GM19025 (cell line): ENCODE data around the gene ATRN.
"Not testable (repeated sequence)": the region's sequence is repeated elsewhere in the genome, so short reads cannot be mapped to it uniquely, and the experiment has no call there.

Source experiments
- ATAC-seq: cut with Tn5 transposase; IDR thresholded peaks from one replicate; pipeline ENCODE4 v1.9.1; 2021; ENCODE audit warnings: mild to moderate bottlenecking, low read depth, moderate library complexity; ENCODE audit not compliant: unreplicated experiment

Gene ATRN

DNA sequence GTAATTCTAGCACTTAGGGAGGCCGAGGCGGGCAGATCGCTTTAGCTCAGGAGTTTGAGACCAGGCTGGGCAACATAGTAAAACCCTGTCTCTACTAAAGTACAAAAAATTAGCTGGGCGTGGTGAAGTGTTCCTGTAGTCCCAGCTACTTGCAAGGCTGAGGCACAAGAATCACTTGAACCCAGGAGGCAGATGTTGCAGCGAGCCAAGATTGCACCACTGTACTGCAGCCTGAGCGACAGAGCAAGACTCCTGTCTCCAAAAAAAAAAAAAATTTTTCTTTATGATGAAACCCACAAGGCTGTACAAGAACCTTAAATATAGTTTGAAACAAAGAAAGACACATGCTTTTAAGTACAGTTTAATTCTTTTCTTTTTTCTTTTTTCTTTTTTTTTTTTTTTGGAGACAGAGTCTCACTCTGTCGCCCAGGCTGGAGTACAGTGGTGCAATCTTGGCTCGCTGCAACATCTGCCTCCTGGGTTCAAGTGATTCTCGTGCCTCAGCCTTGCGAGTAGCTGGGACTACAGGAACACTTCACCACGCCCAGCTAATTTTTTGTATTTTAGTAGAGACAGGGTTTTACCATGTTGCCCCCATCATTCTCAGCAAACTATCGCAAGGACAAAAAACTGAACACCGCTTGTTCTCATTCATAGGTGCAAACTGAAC, 144.5 kb downstream of the ATRN start:
- not testable (repeated sequence) for ATAC-seq

DNA sequence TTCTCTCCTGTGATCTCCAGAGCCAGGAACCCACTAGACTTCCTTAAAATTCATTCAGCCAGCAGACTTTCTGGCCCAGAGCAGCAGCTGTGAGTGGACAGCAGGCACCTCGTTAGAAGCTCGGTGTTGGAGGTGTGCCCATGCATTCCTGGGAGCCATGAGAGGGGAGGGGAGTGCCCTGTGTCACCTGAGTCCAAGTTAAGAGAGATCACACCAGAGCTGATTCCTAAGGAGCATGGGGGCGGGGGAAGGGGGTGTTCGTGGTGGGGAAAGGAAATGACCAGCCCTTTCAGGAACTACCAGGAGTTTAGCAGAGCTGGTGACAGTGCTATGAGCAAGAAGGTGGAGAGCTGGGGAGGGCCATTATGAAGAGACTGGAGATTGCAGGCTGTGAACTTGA, 145.4 kb downstream of the ATRN start:
- no peak for ATAC-seq

DNA sequence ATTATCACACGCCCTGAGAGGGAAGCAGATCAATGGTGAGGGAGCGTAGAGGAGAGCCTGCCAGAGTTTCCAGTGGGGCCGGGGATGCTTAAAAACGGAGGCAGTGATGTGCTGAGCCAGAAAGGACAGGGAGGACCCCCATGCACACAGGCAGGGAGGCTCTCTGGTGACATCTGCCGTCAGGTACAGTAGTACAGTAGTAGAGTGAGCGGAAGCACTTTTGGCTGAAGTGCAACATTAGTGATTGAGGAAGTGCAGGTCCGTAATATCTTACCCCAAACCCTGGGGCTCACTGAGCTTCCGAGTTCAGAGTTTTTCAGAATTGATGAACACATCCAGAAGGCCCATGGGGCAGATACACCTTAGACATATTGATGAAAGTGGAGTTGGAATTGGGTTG, 150.3 kb downstream of the ATRN start:
- ATAC-seq: no peak

DNA sequence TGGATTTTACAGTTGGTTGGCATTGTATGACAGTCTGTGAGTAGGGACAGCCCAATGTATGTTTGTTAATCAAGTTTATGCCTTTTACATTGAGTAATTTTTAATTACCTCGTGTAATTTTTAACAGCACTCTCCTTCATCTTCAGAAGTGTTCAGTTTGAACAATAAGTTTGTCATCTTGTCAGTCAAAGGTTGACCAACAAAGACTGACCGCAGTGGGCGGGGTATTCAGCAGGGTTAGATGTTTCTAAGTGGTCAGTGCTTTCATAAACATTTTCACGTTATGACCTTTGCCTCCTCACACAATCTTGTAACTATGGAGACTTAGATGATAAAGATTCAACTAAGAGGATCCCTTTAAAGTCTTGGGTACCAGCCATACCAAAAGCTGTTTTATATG, 151.6 kb downstream of the ATRN start:
- no peak for ATAC-seq

DNA sequence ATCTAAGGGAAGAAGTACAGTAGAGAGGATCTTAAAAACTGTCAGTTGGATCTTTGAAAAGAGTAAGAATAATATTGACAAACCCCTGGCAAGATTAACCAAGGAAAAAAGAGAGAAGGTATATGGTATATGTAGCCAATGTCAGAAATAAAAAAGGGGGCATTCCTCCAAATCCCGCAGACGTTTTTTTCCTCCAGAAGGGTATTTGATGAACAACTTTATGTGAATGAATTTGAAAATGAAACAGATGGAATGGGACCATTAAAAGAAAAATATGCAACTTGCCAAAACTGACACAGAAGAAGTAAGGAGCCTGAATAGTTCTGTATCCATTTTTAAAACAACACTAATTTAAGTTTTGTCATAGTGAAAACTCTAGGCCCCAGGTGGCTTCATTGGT, 156.7 kb downstream of the ATRN start:
- ATAC-seq: no peak

DNA sequence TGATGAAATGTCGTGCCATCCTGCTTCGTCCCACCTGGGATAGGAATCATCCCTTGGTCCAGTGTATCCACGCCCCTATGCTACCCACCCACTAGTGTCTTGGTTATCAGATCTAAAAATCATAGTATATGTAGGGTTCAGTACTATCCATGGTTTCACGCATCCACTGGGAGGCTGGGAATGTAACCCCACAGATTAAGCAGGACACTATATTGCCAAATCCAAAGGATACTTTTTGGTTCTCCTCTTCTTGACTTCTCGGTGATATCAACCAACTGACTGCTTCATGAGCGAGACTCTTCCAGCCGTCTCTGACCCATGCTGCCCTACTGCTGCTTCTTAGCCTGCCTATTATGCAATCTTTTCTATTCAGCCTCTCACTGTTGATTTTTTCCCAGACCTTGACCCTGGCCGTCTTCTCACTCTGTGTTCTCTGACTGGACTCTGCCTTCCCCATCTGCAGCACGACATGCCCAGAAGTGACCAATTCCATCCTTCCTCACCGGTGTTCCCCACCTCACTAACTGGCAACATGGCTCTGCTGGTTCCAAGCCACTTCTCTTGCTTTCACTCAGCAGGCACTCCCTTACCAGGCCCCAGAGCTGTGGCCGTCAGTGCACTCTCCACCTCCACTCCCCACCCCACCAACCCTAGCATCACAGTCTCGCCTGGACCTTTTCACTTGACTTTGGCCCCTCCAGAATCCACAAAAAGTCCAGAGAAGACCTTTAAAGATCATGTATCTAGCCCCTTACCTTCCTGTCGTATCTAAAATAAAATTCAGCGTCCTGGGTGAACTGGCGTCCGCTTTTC, 157.9 kb downstream of the ATRN start:
- ATAC-seq: no peak

DNA sequence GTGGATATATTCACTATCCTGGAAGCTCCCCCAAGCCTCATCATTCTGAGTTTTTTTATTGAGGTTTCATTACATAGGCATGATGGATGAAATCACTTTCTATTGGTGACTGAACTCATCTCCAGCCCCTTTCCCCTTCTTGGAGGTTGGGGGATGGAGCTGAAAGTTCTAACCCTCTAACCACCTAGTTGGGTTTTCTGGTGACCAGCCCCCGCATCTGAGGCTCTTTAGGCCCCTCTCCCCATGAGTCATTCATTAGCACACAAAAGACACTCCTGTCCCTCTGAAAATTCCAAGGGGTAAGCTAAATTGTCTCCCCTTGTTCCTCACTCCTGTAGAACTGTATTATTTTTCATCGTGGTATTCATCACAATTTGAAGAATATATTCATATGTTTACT, 159.1 kb downstream of the ATRN start:
- no peak for ATAC-seq

DNA sequence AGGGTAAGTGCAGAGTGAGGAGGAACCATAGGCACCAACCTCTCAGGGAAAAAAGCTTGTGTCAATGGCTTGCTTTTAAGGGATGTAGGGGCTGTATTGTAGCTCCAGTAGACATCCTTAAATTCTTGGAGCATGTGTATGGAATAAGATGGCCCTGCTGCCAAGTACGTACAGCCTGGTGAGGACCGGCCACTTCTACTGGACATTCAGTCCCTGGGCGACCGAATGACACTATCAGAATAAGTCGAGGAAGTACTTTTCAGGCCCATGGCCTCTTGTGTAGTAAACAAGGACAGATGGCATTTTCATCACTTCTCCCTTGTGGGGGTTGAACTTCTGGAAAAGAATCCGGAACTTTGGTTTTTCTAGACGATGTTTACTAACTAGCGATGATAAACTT, 159.6 kb downstream of the ATRN start:
- ATAC-seq: no peak

DNA sequence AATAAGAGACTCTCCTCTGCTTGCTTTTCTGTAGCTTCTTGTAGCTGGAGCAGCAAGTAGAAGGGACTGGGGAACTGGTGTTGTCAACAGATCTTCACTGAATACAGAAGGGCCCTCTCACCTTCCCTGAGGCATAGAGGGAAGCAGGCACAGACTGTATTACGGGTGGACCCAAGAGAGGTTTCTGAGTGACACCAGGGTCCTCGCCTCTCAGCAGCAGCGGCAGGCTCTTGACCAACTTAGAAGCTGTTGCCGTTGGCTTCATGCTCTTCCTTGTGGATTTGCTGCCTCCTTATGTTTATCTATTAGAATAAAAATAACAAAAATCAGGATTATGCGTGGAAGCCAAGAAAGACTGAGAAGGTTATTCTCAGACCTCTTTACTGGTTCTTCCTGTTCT, 160.7 kb downstream of the ATRN start:
- ATAC-seq: no peak

DNA sequence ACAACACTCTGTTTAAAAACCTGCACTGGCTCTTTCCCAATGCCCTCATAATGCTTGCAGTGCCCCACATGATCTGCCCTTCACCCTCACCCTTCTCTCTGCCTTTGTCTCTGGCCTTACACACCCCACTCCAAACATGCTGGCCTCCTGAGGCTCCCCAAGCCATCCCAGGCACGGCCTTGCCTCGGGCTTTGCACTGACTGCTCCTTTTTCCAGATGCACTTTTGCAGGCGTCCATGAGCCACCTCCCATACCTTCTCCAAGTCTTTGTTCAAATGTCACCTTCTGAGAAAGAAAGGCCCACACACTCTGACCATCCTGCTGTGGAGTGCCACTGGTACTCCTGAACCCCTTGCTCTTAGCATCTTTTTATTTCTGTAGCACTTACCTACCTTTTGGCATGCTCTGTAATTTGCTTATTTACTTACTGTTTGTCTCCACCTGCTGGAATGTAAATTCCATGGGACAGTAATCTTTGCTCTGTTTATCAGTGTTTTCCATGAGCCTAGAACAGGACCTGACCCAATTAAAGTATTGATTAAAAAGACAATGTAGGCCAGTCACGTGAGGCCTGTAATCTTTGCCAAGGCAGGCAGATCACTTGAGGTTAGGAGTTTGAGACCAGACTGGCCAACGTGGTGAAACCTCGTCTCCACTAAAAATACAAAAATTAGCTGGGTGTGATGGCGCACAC, 161.6 kb downstream of the ATRN start:
- no peak for ATAC-seq

DNA sequence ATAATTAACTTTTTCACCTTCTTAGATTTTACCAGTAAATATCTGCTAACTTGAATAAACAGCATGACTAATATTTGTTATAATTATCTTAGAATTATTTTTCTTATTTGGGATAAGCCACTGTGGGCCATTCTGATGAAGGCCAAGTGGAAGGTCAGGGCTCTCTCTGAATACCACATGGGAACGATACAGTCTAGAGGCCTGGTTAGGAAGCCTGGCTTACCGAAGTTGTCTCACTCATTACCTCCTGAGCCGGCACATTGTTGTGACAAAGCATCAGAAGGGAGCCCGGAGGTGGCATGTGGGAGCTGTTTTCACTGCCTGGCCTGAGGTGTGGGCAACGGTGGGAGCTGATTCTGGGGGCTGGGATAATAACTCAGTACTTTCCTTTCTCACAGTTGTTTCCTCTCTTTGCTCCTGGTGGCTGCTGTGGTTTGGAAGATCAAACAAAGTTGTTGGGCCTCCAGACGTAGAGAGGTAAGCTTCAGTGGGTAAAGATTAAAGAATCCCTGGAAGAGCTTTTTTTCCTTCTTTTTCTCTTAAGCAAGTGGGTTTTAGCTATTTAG, 163.2 kb downstream of the ATRN start:
- no peak for ATAC-seq

DNA sequence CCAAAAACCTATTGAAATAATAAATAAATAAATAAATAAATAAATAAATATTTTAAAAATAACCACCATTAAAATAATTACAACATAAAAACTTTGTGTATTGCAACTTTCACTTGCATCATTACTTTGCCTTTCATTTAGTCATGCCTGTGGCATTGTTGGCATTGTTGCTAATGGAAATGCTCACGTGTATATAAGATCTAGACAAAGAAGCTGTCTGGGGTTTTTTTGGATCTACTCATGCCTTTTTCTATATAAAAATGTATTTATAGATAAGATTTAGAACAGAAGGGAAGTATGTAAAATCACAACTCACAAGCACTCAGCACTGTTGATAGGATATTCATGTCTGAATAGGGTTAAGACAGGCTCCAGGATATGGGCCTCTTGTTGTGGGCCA, 164.5 kb downstream of the ATRN start:
- no peak for ATAC-seq

DNA sequence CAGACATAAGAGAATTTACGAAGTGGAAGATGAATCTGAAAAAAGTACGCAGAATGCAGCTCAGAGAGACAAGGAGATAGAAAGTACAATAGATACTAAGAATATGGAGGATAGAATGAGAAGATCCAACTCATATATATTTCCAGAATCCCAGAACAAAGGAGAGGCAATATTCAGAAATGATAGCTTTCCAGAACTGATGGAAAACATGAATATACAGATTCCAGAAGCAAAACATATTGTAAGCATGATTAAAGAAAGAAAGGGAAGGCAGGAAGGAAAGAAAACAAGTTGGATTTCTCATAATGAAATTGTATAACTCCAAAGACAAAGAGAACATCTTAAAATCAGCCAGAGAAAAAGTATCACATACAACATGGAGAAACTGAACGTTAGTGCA, 169.4 kb downstream of the ATRN start:
- no peak for ATAC-seq

DNA sequence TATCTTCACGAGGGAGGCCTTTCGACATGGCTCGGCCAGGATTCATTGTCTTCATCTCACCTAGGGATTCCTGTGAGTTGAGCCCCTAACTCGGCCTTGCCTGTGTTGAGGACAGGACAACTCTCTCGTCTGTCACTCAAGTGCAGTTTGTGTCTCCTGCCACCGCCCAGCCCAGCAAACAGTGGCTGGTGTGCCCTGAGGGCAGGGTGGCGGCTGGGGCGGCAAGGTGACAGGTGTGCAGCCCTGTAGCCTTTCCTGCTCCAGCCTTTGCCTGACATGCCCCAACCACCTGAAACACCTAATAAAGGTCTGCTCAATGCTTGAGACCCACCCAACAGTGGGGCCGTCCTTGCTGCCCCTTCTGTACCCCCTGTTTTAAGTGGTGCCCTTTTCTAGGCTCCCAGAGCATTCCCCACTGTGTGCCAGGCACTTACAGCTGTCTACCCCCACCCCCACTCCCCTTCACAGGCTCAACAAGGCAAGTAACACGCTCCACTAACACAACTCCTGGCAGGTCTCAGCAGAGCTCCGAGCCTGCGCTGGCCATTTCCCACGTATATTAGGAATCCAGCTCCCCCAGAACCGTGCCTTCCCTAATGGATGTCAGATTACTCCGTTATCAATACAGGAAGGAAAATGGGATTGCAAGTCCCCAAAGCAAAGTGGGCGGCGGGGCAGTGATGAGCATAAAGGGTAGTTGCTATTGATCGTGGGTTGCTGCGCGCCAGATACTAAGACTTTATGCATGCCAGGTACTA, 174.7 kb downstream of the ATRN start:
- ATAC-seq: no peak

DNA sequence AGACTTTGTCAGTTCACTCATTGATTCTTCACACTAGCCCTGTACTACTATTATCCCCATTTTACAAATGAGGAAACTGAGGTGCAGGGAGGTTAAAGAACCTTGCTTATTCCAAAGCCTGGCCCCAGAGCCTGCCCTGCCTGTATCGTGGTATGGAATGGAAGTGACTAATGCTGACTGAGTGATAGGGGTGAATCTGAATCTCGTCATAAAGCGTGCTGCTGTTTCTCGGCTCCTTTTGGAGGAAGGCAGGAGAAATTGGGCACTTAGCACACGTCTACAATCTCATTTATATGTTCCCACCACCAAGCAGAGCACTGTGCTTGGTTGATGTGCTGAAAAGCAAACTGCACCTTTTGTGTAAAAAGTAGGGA, 175.2 kb downstream of the ATRN start:
- no peak for ATAC-seq

DNA sequence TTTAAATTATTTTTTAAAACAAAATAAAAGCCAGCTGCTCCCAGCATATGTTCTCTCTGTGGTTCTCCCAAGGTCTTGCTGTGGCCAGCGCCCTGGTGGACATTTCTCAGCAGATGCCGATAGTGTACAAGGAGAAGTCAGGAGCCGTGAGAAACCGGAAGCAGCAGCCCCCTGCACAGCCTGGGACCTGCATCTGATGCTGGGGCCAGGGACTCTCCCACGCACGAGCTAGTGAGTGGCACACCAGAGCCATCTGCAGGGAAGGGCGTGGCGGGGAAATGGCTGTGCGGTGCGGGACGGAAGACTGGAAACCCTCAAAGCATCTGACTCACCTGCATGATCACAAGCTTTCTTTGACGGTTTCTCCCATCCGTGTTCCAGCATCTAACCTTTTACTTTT, 175.8 kb downstream of the ATRN start:
- ATAC-seq: no peak

DNA sequence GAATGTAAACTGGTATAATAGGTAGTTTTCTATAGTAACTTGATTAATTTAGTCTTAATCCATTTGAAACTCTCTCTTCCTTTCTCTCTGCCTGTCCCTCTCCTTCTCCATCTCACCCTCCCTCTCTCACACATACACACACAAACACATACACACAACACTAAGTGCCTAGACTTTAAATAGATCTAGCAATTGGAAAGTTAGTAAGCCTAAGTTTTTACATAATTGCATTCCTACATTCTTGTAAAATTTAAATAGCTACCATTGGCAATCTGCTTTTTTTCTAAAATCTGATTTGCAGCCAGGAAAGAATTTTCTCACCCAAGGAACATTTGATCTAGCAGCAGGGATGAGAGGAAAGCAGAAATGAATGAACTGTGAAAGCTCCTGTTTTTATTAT, 176.7 kb downstream of the ATRN start:
- ATAC-seq: no peak

DNA sequence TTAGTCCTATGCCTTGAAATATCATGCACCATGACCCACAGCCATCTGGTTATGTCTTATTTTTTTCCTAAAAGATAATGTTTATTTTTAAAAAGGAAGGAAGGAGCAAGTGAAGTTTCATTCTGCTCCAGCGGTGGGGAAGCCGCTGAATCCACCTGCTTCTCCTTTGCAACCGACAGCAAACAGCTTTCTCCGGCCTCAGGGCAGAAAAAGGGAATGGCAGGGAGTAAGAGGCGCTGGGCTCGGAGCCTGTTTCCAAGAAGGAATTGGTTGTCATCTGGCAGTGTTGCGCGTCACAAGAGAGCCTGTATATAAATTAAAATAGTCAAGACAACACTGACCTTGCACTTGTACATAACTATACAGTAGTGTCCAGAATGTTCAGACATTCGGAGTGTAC, 178.1 kb downstream of the ATRN start:
- ATAC-seq: no peak

DNA sequence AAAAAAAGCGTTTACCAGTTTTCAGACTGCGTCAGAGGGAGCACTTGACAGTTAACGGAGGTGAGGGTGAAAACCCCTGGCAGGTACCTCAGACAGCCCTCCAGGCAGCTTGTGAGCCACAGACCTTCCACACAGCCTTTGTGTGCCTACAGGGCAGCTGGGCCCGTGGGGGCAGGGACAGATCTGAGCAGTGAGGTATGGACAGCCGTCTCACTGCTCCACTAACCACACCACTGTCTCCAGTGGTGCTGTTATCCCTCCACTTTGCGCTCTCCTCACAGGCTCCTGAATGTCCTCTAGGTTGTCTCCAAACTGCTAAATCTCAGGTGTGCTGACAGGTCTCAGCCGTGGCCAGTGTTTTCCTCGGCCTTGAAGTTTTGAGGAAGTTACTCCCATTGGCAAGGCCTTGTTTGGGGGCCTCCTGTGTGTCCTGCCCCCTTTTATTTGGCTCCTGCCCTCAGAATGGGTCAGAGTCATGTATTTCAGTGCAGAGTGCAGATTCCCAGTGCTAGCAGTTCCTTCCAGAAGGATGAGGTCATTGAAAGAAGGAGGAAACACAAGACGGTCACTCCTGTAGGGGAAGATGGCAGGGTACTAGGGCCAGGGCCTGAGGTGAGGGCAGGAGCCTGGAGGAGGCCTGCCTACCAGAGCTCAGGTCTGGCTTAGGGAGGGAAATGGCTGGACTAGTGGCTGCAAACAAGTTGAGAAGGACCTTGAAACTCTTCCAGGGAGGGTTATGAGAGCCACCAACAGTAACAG, 180.6 kb downstream of the ATRN start:
- no peak for ATAC-seq

DNA sequence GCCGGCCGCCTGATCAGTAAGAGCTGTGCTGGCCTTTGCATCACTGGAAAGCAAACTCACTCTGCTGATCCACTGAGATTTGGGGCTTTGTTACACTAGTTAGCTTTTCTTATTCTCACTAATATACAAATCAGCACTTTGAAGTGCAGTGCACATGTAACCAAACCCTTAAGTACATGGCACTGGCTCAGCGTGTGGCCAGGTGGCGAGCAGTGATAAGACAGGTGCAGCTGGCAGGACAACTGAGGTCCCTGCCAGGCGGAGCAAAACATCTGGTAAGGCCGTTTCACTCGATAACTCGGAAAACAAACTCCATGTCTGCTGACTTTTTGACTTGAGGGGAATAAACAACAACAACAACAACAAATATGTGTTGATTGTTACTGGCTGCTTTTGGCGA, 181.4 kb downstream of the ATRN start:
- ATAC-seq: no peak
